HFF-Myc (cell line): Measurements from ENCODE around the gene ABCC5.
A peak's percentile ranks its signal among the peaks of the same experiment; 100 is the strongest.
"Not testable (repeated sequence)": the region's sequence is repeated elsewhere in the genome, so short reads cannot be mapped to it uniquely, and the experiment has no call there.

Experiments used
- DNase-seq: peaks from one replicate; pipeline ENCODE4 v3.0.0-alpha.2; 2011; ENCODE audit warnings: low read depth; ENCODE audit errors: extremely low read depth
- H3K4me3 ChIP-seq: replicated peaks from 2 replicates; pipeline ENCODE4 v1.5.1; 2011; ENCODE audit warnings: low read depth, mild to moderate bottlenecking, control low read depth, low read length
- TF ChIP-seq, protein P1 (sequence below): IDR thresholded peaks from 2 replicates; pipeline ENCODE4 v1.5.1; 2012; ENCODE audit warnings: mild to moderate bottlenecking, low read depth, low read length, control low read depth; ENCODE audit errors: missing control alignments

Gene ABCC5

GRCh38 chr3:183884427-183885296, 133.0 kb downstream of the ABCC5 start, which contains the start of gene PARL:
Gene PARL (minus strand): TSS chr3:183884880. CDS start chr3:183884846, 34 bp downstream.
- DNase-seq = peak; percentile 82
- TF ChIP-seq, protein P1, sequence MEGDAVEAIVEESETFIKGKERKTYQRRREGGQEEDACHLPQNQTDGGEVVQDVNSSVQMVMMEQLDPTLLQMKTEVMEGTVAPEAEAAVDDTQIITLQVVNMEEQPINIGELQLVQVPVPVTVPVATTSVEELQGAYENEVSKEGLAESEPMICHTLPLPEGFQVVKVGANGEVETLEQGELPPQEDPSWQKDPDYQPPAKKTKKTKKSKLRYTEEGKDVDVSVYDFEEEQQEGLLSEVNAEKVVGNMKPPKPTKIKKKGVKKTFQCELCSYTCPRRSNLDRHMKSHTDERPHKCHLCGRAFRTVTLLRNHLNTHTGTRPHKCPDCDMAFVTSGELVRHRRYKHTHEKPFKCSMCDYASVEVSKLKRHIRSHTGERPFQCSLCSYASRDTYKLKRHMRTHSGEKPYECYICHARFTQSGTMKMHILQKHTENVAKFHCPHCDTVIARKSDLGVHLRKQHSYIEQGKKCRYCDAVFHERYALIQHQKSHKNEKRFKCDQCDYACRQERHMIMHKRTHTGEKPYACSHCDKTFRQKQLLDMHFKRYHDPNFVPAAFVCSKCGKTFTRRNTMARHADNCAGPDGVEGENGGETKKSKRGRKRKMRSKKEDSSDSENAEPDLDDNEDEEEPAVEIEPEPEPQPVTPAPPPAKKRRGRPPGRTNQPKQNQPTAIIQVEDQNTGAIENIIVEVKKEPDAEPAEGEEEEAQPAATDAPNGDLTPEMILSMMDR = peak; percentile 93
- peak within 1 kb of the TSS; percentile 95 for H3K4me3 ChIP-seq

DNA sequence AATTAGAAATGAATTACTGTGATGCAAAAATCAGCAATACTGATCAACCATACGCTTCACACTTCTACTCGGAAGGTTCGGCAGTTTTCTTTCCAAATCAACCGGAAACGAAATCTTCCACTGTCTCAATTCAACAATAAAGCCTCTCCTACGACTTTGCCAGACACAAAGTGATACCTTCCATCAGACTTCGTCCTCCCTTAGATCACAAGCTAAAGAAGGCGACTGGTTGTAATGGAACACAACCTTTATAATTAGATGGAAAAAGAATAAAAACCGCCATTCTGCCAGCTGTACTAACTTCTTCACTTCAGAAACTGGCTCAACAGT, 133.6 kb downstream of the ABCC5 start:
- DNase-seq = no peak
- peak overlapping the region; percentile 95 for H3K4me3 ChIP-seq
- TF ChIP-seq, protein P1 = no peak

- TF ChIP-seq, protein P1 = no peak
- peak overlapping the region; percentile 95 for H3K4me3 ChIP-seq
These were observed 134.2 kb downstream of the ABCC5 start for GRCh38 chr3:183883291-183884096.

DNA sequence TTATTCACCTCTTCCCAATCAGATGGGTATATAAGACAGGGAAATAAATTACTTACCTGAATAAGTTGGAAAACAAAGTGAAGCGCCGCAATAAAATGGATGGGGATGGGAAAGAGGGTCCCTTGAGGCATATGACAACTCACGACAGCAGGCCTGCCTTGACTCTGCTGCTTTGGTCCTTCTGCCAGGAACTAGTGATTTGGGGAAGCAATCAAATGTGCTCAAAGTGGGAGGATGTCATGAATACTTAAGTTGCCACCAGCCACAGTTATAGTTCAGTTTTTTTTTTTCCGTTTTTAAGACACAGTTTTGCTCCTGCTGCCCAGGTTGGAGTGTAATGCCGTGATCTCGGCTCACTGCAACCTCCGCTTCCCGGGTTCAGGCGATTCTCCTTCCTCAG, 137.6 kb downstream of the ABCC5 start:
- TF ChIP-seq, protein P1 = no peak
- no peak for DNase-seq
- no peak overlapping the region for H3K4me3 ChIP-seq

More at GRCh38 chr3:183883291-183884096, 134.2 kb downstream of the ABCC5 start:
- no peak for DNase-seq

DNA sequence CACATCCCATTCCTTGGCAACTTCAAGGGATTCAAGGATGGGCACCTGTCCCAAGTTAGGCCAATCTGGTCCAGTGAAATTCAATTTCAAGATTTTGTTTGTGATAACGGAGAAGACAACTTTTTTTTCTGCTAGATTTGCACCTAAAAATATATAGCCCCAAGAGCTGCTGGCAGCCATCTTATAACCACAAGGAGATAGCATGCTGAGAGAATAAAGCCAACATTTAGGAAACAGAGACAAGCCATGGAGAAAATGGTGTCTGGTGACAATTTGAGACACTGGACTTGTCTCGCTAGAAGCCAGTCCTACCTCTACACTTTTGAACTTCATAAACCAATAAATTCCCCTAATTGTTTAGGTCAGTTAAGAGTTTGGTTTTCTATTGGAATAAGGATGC, 138.4 kb downstream of the ABCC5 start:
- TF ChIP-seq, protein P1 = no peak
- H3K4me3 ChIP-seq = no peak overlapping the region
- DNase-seq = no peak

GRCh38 chr3:183878071-183878470, 139.6 kb downstream of the ABCC5 start:
- no peak for DNase-seq
- TF ChIP-seq, protein P1 = no peak
- no peak overlapping the region for H3K4me3 ChIP-seq

GRCh38 chr3:183877227-183877626, 140.5 kb downstream of the ABCC5 start:
- H3K4me3 ChIP-seq, DNase-seq: not testable (repeated sequence)
